Kidney capillary endothelial cell (primary cell): Measurements from ENCODE around the gene TRMT11.
A peak's percentile ranks its signal among the peaks of the same experiment; 100 is the strongest.
"Not testable (repeated sequence)": the region's sequence is repeated elsewhere in the genome, so short reads cannot be mapped to it uniquely, and the experiment has no call there.

Source experiments
- DNase-seq: peaks from one replicate; pipeline ENCODE4 v3.0.0-alpha.2; 2018; ENCODE audit warnings: low spot score

Gene TRMT11

GRCh38 chr6:125994670-125995488 is 8.5 kb downstream of the TRMT11 start:
- DNase-seq = no peak

DNA sequence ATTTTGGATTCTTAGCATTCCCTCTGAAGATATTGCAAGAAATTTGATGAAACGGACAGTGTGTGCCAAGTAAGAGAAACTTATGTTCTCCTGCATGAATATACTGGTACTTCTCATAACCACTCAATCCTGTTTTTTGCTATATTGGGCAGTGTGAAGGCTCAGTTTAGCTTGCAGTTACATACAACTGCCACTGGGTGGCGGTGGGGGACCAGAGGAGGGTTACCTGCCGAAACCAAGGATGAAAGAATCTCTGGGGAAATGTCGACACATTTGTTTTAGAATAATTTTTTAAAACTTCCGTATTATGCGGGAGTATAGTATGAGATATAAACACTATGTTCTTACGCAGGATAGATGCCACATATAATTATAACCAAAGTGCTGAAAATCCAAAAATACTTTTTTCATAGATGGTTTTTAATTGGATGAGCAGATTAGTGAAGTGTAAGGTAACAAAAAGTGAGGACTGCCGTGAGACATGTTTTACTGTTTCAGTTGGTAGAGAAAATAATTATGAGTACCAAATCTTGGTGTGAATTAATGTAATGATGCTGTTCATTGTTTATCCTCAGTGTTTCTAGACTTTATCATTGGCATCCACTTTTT is 9.7 kb downstream of the TRMT11 start:
- DNase-seq = peak; percentile 56

- DNase-seq = no peak
Measured at GRCh38 chr6:126002755-126003679, 16.7 kb downstream of the TRMT11 start.

DNA sequence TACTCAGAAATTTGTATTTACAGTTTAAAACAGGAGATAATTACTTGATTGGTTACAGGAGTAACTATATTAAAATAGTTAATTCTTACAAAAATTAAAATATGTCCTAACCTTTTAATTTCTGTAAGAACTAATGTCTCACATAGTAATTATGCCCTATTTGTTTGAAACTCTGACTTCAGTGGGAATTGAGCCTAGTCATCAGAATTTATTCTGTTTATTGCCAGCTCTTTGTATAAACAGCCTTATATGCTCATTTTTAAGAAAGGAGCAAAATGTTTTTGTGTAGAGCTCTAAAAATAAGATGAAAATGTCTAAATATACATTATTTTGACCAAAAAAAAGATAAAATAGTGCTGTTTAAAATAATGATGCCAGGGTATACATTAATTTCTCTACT is 21.5 kb downstream of the TRMT11 start:
- DNase-seq = no peak

DNA sequence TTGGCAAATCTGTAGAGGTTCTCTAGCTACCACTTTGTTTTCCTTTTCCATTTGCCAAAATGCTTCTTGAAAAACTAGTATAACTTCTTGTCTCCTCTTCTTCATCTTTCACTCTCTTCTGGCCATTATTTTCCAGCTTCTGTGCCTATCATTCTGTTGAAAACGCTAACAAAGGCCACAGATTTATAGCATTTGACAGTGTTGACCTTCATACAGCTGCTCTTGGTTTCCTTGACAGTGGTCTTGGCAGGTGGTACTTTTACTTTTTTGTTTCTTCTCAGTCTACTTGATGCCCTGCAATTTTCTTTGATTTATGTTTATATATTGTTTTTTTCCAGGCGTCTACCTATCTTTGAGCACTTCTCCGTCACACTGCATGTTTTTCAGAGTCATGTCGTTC is 23.7 kb downstream of the TRMT11 start:
- no peak for DNase-seq

- no peak for DNase-seq
Measured at GRCh38 chr6:126015863-126016262, 29.5 kb downstream of the TRMT11 start.

DNA sequence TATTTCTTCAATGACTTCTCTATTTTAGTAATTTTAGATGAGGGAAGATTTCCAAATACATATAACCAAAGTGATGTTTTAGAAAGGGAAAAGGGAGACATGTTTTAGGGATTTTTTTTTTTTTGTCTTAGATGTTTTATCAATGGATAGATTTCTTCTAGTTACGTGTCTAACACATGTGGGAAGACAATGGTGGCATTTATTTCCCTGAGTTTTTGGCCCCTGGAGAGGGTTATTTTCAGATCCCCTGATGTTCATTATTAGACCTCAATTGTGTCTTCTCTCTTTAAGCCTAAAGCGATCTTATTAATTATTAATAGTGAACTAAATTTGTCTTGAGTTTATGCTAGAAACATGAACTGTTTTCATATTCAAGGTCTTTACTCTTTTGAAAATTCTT is 30.3 kb downstream of the TRMT11 start:
- no peak for DNase-seq

DNA sequence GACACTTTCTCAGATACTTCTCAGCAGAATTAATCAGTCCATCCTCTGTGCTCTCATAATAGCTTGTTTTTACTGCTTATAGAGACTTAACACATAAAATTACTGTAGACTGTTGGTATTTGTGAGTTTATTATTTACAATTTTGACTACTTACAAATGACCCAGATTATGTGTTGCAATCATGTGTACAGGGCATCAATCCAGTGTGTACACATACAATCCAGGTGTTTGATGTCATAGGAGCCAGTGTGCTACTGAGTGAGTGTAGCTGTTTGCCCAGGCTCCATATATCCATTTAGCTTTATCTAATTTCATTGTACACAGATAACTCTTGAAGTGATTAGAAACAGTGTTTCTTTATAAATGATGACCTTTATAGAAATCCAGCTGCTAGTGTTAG is 31.3 kb downstream of the TRMT11 start:
- DNase-seq = no peak

- no peak for DNase-seq
Measured at GRCh38 chr6:126020305-126021050, 34.1 kb downstream of the TRMT11 start.

- DNase-seq = not testable (repeated sequence)
Measured at GRCh38 chr6:126023474-126023873, 37.1 kb downstream of the TRMT11 start.

- DNase-seq = no peak
Measured at GRCh38 chr6:126026001-126026400, 39.7 kb downstream of the TRMT11 start.

DNA sequence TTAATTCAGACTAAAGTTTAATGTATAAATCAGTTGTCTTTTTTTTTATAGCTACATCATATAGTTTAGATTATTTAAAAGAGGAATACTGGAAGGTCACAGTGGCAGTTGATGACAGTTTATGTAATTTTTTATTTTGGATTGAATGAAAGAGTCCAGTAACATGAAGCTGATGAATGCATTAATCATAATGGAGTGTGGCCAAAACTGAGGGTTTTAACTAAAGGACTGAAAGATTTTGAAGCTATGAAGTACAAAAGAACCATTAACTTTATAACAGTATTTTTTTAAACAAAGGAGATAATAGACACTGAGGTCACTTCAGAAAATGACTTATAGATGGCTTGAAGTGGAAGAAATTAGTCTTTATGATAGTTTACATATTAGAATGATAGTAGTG is 41.3 kb downstream of the TRMT11 start:
- DNase-seq = no peak

- no peak for DNase-seq
Measured at GRCh38 chr6:126030045-126030444, 43.7 kb downstream of the TRMT11 start.

GRCh38 chr6:126033696-126034095 is 47.4 kb downstream of the TRMT11 start:
- DNase-seq = peak; percentile 58

DNA sequence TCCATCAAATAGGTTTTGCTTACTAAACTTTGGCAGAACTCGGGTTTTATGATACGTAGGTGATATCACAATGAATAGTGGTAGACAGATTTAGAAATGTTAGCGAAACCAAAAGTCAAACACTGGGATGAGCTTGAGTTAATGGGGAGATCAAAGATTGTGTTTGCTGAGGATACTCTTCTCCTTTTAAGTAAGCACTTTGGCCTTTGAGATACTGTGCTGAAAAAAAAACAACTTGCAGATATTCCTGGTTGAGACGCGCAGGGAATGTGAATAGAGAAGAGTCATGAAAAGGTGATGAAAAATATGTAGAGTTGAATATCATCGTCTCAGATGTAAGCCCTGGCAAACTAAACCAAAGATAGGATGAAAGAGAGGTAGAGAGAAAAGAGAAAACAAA is 48.3 kb downstream of the TRMT11 start:
- DNase-seq = no peak

DNA sequence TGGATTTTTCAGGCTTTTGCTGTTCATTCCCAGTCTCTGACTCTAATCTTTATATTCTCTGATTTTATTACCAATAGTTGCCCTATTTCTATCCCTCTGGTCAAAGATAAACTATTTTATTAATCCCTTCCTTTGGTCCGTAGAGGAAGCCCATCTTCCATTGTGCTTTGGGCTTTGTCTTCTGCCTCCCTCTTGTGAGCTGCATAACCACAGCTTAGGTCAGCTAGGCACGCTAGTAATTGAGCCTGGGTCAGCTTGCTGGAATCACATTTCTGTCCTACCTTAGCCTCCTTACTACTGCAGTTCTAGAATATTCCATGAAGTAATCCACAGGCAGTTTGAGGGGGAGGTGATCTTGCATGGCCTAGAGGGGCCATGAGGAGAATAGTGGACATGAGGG is 49.4 kb downstream of the TRMT11 start:
- no peak for DNase-seq

GRCh38 chr6:126038234-126038633 is 51.9 kb downstream of the TRMT11 start:
- no peak for DNase-seq

- no peak for DNase-seq
Measured at GRCh38 chr6:126039284-126039683, 52.9 kb downstream of the TRMT11 start.

- DNase-seq = no peak
Measured at GRCh38 chr6:126040394-126040793, 54.1 kb downstream of the TRMT11 start.

DNA sequence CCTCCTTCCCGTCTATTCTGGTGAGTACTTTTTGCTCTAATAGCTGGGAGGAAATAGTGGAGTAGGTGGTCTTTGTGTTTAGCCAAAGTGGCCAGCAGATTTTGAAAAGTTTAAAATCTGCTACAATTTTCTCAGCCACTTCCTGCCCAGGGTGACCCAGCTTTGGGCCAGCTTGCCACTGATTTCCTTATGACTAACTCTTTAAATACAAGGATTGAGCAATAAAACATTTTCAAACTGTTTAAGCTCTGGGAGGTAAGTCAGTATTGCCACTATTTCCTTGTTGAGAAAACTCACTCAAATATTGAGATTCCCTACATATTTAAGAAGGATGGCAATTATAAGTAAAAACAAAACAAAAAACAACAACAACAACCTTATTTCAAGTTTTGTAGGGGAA is 54.5 kb downstream of the TRMT11 start:
- DNase-seq = peak; percentile 60

GRCh38 chr6:126041516-126041915 is 55.2 kb downstream of the TRMT11 start:
- no peak for DNase-seq

DNA sequence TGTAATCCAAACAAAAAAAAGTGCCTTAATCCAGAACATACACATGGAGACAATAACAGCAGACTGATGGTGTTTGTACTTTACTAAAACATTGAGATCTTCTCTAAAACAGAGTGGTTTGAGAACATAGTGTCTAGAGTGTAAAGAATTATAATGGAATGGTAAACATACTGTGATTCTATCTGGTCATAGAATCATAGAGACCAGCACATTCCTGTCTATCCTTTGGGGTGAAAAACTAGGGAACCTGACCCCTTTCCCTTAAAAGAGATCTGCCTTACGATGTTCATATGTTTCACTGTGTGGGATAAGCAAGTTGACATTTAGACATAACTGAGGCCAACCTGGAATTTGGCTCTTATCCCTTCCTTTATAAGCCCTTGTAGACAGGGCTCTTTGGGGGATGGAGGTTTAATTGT is 55.7 kb downstream of the TRMT11 start:
- DNase-seq = no peak
